GM19324 (cell line): ENCODE measurements around the gene DGKA.

Source experiments
- ATAC-seq: cut with Tn5 transposase; IDR thresholded peaks from one replicate; pipeline ENCODE4 v1.9.1; 2021; ENCODE audit warnings: mild to moderate bottlenecking, moderate library complexity; ENCODE audit not compliant: unreplicated experiment, low FRiP score

Gene DGKA

GRCh38 chr12:55931317-55931779 lies 386 bp downstream of the DGKA start:
- ATAC-seq = no peak

- ATAC-seq = no peak
These were observed 1.0 kb downstream of the DGKA start for GRCh38 chr12:55931780-55932550.

DNA sequence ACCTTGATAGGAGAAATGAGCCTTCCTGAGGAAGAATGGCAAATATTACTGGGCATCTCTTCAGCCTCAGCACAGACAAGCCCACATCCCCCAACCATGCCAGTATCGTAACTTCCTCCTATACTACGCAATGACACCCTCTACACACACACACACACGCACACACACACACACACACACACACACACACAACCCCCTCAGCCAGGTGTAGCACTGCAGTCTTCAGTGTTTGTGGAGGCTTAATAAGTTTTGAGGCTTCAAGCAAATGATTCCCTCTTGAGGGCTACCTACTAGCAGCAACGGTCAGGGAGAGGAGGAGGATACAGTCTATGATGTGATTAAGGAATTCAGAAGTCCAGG lies 1.6 kb downstream of the DGKA start:
- ATAC-seq = no peak

DNA sequence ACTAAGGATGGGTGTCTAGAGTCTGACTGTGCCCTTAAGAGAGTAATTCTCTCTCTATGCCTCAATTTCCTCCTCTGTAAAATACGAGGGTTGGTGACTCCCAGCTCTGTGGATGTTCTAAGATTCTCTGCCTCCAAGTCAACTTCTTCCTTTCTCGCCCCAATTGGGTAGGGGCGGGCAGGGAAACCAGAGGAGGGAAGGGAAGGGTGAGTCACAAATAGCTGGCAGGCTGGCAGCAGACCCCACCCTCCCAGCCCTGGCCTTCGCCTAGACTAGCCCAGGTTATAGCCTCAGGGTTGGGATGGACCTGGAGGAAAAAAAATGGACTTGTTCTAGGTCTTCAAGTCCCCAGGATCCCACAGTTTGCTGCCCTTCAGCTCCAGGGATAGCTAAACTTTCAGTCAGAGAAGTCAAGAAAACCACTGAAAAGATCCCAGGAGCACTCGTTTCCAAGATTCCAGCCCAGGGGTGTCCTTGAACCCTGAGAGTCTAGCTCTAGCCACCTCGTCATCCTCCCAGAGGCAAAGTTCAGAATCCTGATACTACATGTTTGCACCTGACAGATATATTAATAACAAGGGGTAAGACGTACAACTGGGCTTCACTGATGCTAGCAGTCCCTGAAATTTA lies 2.3 kb downstream of the DGKA start:
- ATAC-seq = no peak

DNA sequence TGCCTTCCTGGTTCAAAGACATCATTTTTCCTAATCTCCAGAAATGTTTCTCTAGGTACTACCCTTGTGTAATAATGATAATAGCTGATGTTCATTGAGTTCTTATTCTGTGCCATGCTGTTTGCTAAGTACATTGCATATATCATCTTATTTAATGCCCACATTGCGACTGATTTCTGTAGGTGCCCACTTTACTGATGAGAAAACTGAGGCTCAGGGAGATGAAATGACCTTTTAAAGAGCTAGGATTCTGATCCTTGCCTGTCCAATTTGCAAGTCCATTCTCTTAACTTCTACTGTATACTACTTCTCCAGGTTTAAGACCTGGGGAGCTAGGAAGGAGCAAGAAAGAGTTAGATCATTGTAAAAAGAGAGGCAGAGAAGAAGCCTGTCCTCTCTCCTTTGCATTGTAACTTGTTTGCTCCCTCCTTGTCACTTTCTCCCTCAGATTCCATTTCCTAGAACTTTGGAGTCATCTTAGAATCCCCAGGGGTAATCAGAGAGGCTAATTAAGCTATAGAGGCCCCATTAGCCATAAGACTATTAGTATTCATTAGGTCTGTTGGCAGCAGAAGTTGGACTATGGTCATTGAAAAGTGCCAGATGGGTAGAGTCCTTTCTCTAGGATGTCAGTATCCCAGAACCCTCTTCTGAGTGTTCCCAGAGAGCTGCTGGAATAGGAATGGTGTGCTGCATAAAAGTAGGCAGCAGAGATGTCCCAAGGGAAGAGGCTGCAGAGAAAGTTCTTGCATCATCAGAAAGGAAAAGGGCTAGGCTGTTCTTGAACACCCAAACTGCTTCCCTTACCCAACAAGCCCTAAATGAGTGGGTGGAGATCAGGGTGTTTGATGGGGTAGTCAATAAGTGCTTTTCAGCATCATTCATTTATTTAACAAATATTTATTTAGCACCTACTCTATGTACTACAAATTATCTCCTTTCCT lies 3.1 kb downstream of the DGKA start:
- ATAC-seq = no peak

- ATAC-seq = no peak
These were observed 3.8 kb downstream of the DGKA start for GRCh38 chr12:55934773-55935172.

DNA sequence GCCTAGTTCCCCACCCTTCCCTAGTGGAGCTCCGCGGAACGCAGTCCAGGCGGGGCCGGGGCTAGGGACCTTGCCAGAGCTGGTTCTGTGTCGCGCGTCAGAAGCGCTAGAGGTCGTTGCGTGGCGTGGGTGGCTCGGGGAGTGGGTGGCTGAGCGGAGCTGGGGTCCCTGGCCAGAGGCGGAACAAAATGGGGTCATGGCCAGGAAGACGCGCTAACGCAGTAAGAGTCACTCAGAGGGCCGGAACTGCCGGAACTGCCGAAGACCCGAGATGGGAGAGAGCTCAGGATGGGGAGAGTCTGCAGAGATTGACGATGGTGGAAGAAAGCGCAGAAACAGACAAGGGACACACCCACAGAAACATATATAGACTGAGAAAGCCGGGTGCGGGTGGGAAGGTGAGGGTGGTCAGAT lies 4.8 kb downstream of the DGKA start:
- ATAC-seq = no peak

DNA sequence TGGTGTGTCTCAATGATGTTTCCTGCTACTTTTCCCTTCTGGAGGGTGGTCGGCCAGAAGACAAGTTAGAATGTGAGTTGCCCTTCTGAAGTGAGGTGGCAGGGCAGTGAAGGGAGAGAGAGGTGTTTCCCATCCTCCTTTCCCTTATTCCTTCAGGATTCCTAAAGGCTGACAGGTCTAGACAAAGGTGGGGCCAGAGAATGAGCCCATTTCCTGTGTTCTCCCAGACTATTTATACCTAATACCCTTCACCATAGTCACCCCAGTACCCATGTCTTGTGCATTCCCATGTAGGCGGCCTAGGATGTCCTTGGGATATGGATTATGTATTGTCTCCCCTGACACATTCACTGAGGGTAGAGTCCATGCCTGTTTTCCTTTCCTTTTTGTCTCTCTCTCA lies 7.0 kb downstream of the DGKA start:
- no peak for ATAC-seq

- no peak for ATAC-seq
These were observed 8.0 kb downstream of the DGKA start for GRCh38 chr12:55938826-55939501.

GRCh38 chr12:55940065-55940732 lies 9.2 kb downstream of the DGKA start:
- ATAC-seq = peak; percentile 79

GRCh38 chr12:55942055-55942454 lies 11.1 kb downstream of the DGKA start:
- ATAC-seq = no peak

DNA sequence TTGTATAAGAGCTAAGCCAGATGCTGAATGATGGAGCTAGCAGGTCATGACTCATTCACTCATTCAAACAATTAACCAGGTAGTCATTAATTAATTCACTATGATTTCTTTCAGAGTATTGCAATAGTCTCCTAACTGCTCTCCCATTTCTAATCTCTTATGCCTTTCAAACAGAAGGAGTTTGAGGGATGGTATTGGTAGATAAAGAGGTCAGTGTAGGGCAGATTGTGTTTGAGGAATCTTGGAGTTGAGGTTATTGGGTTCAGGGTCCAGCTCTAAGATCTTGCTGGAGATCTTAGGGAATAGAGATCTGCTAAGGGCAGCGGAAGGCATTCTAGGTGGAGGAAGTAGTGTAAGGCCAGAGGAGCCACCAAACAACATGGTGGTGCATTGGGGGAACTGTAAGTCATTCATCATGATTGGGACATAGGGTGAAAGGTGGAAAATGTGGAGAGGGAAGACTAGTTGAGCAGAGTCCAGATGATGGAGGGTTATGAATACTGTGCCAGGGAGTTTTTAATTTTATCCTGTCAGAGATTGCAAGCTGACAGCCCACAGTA lies 11.7 kb downstream of the DGKA start:
- ATAC-seq = no peak

DNA sequence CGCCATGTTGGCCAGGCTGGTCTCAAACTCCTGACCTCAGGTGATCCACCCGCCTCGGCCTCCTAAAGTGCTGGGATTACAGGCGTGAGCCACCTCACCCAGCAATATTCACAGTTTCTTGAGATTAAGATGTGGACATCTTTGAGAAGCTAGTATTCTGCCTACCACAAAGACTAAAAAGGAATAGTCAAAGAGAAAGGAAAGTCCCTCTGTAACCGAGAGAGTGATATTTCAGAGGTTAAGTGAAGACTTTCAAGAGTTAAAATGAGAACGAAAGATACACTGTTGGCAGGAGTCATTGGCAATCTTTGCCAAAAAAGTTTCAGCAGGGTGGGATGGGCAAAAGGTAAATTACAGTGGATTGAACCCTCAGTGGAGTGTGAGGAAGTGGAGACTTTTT lies 15.6 kb downstream of the DGKA start:
- no peak for ATAC-seq

GRCh38 chr12:55955344-55955743 lies 24.4 kb downstream of the DGKA start:
- no peak for ATAC-seq

- ATAC-seq = no peak
These were observed 25.0 kb downstream of the DGKA start for GRCh38 chr12:55955800-55956508.

- no peak for ATAC-seq
These were observed 26.3 kb downstream of the DGKA start for GRCh38 chr12:55957106-55957859.

DNA sequence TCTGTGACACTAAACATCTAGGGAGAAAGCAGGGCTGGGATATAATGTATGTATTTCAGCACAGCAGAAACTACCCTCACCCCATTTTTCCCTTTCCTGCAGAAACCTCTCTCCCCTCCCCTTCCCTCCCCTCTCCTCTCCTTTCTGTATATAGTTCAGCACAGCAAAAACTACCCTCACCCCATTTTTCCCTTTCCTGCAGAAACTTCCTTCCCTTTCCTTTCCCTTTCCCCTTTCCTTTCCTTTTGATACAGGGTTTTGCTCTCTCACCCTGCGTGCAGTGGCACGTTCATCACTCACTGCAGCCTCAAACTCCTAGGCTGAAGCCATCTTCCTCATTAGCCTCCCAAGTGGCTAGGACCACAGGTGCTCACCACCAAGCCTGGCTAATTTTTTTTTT lies 32.8 kb downstream of the DGKA start:
- ATAC-seq = no peak

DNA sequence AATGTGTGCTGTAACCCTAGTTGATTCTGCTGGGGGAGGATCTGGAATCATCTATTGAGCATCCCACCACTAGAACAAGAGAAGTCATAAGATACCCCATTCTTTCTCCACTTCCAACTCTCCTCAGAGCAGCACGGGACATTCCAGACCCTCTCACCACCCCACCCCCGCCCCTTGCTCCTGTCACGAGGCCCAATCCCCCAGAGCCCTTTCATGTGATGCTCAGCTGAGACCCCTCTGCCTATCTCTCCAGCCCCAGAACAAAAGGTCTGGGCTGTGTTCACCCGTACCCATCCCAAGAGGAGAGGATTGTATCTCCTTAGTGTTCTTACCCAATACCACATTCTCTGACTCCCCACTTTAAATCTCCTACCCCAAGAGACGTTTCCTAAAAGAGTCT lies 34.3 kb downstream of the DGKA start:
- no peak for ATAC-seq
